Measurements from ENCODE around the gene KANK2. TPM values are rescaled to one million over a fixed set of nuclear protein-coding genes. Genes with fewer than 3 reads are reported as not detected.

KANK2 gene
- total RNA-seq, 1 experiment from 2014 or later, result 27.8 TPM

DNA sequence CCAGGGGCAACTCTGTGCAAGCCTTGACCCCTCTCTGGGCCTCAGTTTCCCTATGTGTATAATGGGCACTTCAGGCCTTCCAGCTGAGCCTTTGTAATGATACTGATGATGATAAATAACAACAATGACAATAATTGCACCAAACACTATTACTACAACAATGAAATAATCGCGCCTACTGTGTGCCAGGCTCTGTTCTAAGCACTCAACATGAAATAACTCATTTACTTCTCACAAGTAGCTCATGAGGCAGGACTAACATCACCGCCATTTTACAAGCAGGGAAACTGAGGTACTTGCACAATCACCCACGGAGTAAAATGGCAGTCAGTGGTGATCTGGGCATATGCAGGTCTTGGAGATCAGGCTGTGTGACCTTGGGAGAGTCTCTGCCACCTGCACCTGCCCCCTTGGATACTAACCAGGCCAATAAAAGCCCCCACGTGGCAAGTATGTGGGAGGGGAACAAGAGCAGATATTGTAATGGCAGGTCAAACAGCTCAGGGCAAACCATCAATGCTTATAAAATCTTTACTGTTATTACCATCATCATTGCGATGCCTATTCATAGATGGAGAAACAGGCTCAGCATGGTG is 41.5 kb upstream of the KANK2 start:
- CTCF ChIA-PET, result no interaction called here
- no TSS peak for BruUV-seq (replicated peaks)

GRCh38 chr19:11238041-11238440 is 40.7 kb upstream of the KANK2 start:
- no peaks in the 10 kb centered on the region for H3K9me3 Mint-ChIP-seq (ENCODE audit: low read depth, unreplicated experiment)
- no TSS peak for BruUV-seq (replicated peaks)
- no peak for TF ChIP-seq CTCF (IDR thresholded peaks at IDR 0.05; ENCODE audit: unreplicated experiment)
- H3K4me3 Mint-ChIP-seq (ENCODE audit: low read depth, unreplicated experiment), result no peak overlapping the region
- H3K4me1 Mint-ChIP-seq (ENCODE audit: low read depth, unreplicated experiment), result no peaks in the 10 kb centered on the region
- no peaks in the 10 kb centered on the region for H3K27me3 Mint-ChIP-seq (ENCODE audit: unreplicated experiment)
- intact Hi-C loops (cut with micrococcal nuclease; ENCODE audit: unreplicated experiment), result no loop called here
- CTCF ChIA-PET, result no interaction called here
- H3K27ac Mint-ChIP-seq (ENCODE audit: unreplicated experiment), result no peak overlapping the region
- H3K36me3 Mint-ChIP-seq (ENCODE audit: insufficient read depth, unreplicated experiment), result peaks cover 11% of the 10 kb centered on the region
- DNase-seq, result no peak

More for the DNA sequence above, 41.5 kb upstream of the KANK2 start:
- Mint-ChIP-seq H3K4me3 (ENCODE audit: low read depth, unreplicated experiment) (no peak overlapping the region), H3K36me3 (ENCODE audit: insufficient read depth, unreplicated experiment) (peaks cover 11% of the 10 kb centered on the region), H3K9me3 (ENCODE audit: low read depth, unreplicated experiment) (no peaks in the 10 kb centered on the region), H3K27ac (ENCODE audit: unreplicated experiment) (no peak overlapping the region), H3K4me1 (ENCODE audit: low read depth, unreplicated experiment) (no peaks in the 10 kb centered on the region), H3K27me3 (ENCODE audit: unreplicated experiment) (no peaks in the 10 kb centered on the region)
- DNase-seq, result no peak
- no peak for TF ChIP-seq CTCF (IDR thresholded peaks at IDR 0.05; ENCODE audit: unreplicated experiment)
- intact Hi-C loops (cut with micrococcal nuclease; ENCODE audit: unreplicated experiment), result no loop called here

GRCh38 chr19:11237321-11237720 is 40.0 kb upstream of the KANK2 start:
- Mint-ChIP-seq H3K4me1 (ENCODE audit: low read depth, unreplicated experiment) (no peaks in the 10 kb centered on the region), H3K4me3 (ENCODE audit: low read depth, unreplicated experiment) (no peak overlapping the region), H3K9me3 (ENCODE audit: low read depth, unreplicated experiment) (no peaks in the 10 kb centered on the region), H3K36me3 (ENCODE audit: insufficient read depth, unreplicated experiment) (peaks cover 11% of the 10 kb centered on the region), H3K27me3 (ENCODE audit: unreplicated experiment) (no peaks in the 10 kb centered on the region), H3K27ac (ENCODE audit: unreplicated experiment) (no peak overlapping the region)
- intact Hi-C loops (cut with micrococcal nuclease; ENCODE audit: unreplicated experiment), result no loop called here
- no peak for DNase-seq
- no TSS peak for BruUV-seq (replicated peaks)
- CTCF ChIA-PET, result interaction anchor here (0.7 kb wide), 1 partner anchor 9 kb away, joined by 4 read pairs; no protein-coding TSS in a partner anchor
- no peak for TF ChIP-seq CTCF (IDR thresholded peaks at IDR 0.05; ENCODE audit: unreplicated experiment)

- intact Hi-C loops (cut with micrococcal nuclease; ENCODE audit: unreplicated experiment), result no loop called here
- CTCF ChIA-PET, result interaction anchor here (0.7 kb wide), 1 partner anchor 9 kb away, joined by 4 read pairs; no protein-coding TSS in a partner anchor
- peaks cover 10% of the 10 kb centered on the region for H3K36me3 Mint-ChIP-seq (ENCODE audit: insufficient read depth, unreplicated experiment)
These were observed 39.3 kb upstream of the KANK2 start for GRCh38 chr19:11236324-11237301.

More at GRCh38 chr19:11236324-11237301, 39.3 kb upstream of the KANK2 start:
- H3K4me3 Mint-ChIP-seq (ENCODE audit: low read depth, unreplicated experiment), result no peak overlapping the region
- H3K27ac Mint-ChIP-seq (ENCODE audit: unreplicated experiment), result no peak overlapping the region
- no peaks in the 10 kb centered on the region for H3K27me3 Mint-ChIP-seq (ENCODE audit: unreplicated experiment)
- H3K4me1 Mint-ChIP-seq (ENCODE audit: low read depth, unreplicated experiment), result no peaks in the 10 kb centered on the region
- DNase-seq, result no peak
- H3K9me3 Mint-ChIP-seq (ENCODE audit: low read depth, unreplicated experiment), result no peaks in the 10 kb centered on the region
- TF ChIP-seq CTCF (IDR thresholded peaks at IDR 0.05; ENCODE audit: unreplicated experiment), result no peak
- no TSS peak for BruUV-seq (replicated peaks)
